GM23338 (cell line): ENCODE results near the gene RUNX3. TPM values are rescaled to one million over a fixed set of nuclear protein-coding genes. Genes with fewer than 3 reads are reported as not detected.

Source experiments
- ATAC-seq: fragments of 200-7000 bp; cut with Tn5 transposase; 3 replicates; pipeline ENCODE4 v1.9.1; 2020
- DNase-seq: peaks from one replicate; pipeline ENCODE4 v3.0.0-alpha.2; 2015; ENCODE audit warnings: low spot score
- H2AFZ ChIP-seq: fragments of 200-600 bp; sonication (generic); 2 replicates; pipeline ENCODE4 v1.8.0; 2016; ENCODE audit warnings: antibody characterized with exemption, mild to moderate bottlenecking, moderate library complexity
- H3F3A ChIP-seq: fragments of 200-600 bp; sonication (generic); replicated peaks from 2 replicates; pipeline ENCODE4 v1.8.0; 2017; ENCODE audit warnings: antibody characterized with exemption, mixed run types, low read depth
- H3K27ac ChIP-seq: fragments of 200-600 bp; sonication (generic); 2 replicates; pipeline ENCODE4 v1.6.1; 2016; ENCODE audit warnings: low read depth
- H3K27me3 ChIP-seq: fragments of 200-600 bp; sonication (generic); 2 replicates; pipeline ENCODE4 v1.8.0; 2016; ENCODE audit warnings: mild to moderate bottlenecking, mixed run types, moderate library complexity; ENCODE audit not compliant: insufficient read depth
- H3K36me3 ChIP-seq: fragments of 200-600 bp; sonication (generic); 2 replicates; pipeline ENCODE4 v1.8.0; 2016; ENCODE audit warnings: mild to moderate bottlenecking; ENCODE audit not compliant: insufficient read depth
- H3K4me1 ChIP-seq: fragments of 200-600 bp; sonication (generic); 2 replicates; pipeline ENCODE4 v1.8.0; 2016; ENCODE audit warnings: mild to moderate bottlenecking, moderate library complexity; ENCODE audit not compliant: insufficient read depth
- H3K4me2 ChIP-seq: fragments of 200-600 bp; sonication (generic); 2 replicates; pipeline ENCODE4 v1.7.1; 2017; ENCODE audit warnings: mixed run types
- H3K4me3 ChIP-seq: fragments of 200-600 bp; sonication (generic); 2 replicates; pipeline ENCODE4 v1.6.1; 2016; ENCODE audit warnings: mixed run types
- H3K79me2 ChIP-seq: fragments of 200-600 bp; sonication (generic); replicated peaks from 2 replicates; pipeline ENCODE4 v1.8.0; 2017; ENCODE audit warnings: mild to moderate bottlenecking; ENCODE audit not compliant: insufficient read depth
- H3K9me2 ChIP-seq: fragments of 200-600 bp; sonication (generic); 2 replicates; pipeline ENCODE4 v1.8.0; 2017; ENCODE audit not compliant: insufficient read depth
- H4K20me1 ChIP-seq: fragments of 200-600 bp; sonication (generic); replicated peaks from 2 replicates; pipeline ENCODE4 v1.8.0; 2017; ENCODE audit warnings: mild to moderate bottlenecking; ENCODE audit not compliant: insufficient read depth
- H3K27ac Mint-ChIP-seq: 2 replicates; pipeline ENCODE4 v1.8.0; 2020; ENCODE audit warnings: inconsistent platforms, mild to moderate bottlenecking, moderate library complexity, mixed read lengths
- H3K27me3 Mint-ChIP-seq: 3 replicates; pipeline ENCODE4 v1.8.0; 2022; ENCODE audit warnings: low read depth, mild to moderate bottlenecking, moderate library complexity, mixed read lengths, inconsistent platforms; ENCODE audit not compliant: insufficient read depth, poor library complexity
- H3K36me3 Mint-ChIP-seq: 3 replicates; pipeline ENCODE4 v1.8.0; 2021; ENCODE audit warnings: low read depth, mild to moderate bottlenecking, inconsistent platforms, moderate library complexity, mixed read lengths
- H3K4me1 Mint-ChIP-seq: 3 replicates; pipeline ENCODE4 v1.8.0; 2020; ENCODE audit warnings: mild to moderate bottlenecking, inconsistent platforms, mixed read lengths
- H3K4me3 Mint-ChIP-seq: 3 replicates; pipeline ENCODE4 v1.8.0; 2021; ENCODE audit warnings: moderate library complexity, mild to moderate bottlenecking, inconsistent platforms, mixed read lengths
- H3K9me3 Mint-ChIP-seq: 3 replicates; pipeline ENCODE4 v1.8.0; 2020; ENCODE audit warnings: moderate library complexity, mild to moderate bottlenecking, inconsistent platforms, mixed read lengths
- CREB1 ChIP-seq: fragments of 250-450 bp; sonication (Bioruptor Pico); IDR thresholded peaks from 2 replicates; pipeline ENCODE4 v1.5.0; 2020; ENCODE audit warnings: low read depth, mild to moderate bottlenecking, moderate library complexity
- EZH2 ChIP-seq: fragments of 200-600 bp; sonication (generic); IDR thresholded peaks from one replicate; pipeline ENCODE4 v1.8.0; 2017; ENCODE audit warnings: antibody characterized with exemption, mild to moderate bottlenecking, low read depth; ENCODE audit not compliant: unreplicated experiment
- EZH2phosphoT487 ChIP-seq: fragments of 200-600 bp; sonication (generic); IDR thresholded peaks from one replicate; pipeline ENCODE4 v1.8.1; 2018; ENCODE audit warnings: antibody characterized with exemption; ENCODE audit not compliant: unreplicated experiment
- JUNB ChIP-seq: IDR thresholded peaks from one replicate; pipeline ENCODE4 v1.6.1; 2016; ENCODE audit warnings: antibody characterized with exemption; ENCODE audit not compliant: unreplicated experiment
- NANOG ChIP-seq: IDR thresholded peaks from 2 replicates; pipeline ENCODE4 v1.6.1; 2016; ENCODE audit warnings: antibody characterized with exemption, borderline replicate concordance
- POLR2AphosphoS5 ChIP-seq: IDR thresholded peaks from 2 replicates; pipeline ENCODE4 v1.6.1; 2016; ENCODE audit warnings: antibody characterized with exemption, low read depth
- STAT1 ChIP-seq: IDR thresholded peaks from one replicate; pipeline ENCODE4 v1.6.1; 2016; ENCODE audit warnings: antibody characterized with exemption; ENCODE audit not compliant: unreplicated experiment
- ZNF114 ChIP-seq: fragments of 250-450 bp; sonication (Bioruptor Pico); IDR thresholded peaks from 2 replicates; pipeline ENCODE4 v1.5.0; 2020; ENCODE audit warnings: mild to moderate bottlenecking, moderate library complexity
- ZNF331 ChIP-seq: fragments of 250-450 bp; sonication (Bioruptor Pico); IDR thresholded peaks from 2 replicates; pipeline ENCODE4 v1.5.0; 2020; ENCODE audit warnings: low read depth, mild to moderate bottlenecking, moderate library complexity
- ZNF462 ChIP-seq: fragments of 250-450 bp; sonication (Bioruptor Pico); IDR thresholded peaks from 2 replicates; pipeline ENCODE4 v1.5.0; 2020; ENCODE audit warnings: mild to moderate bottlenecking, moderate library complexity
- polyA plus RNA-seq: library from polyadenylated mRNA; unstranded; fragments of >200 nt; fragmentation: Nextera tagmentation; extraction: Ambion mirVana; gene quantifications from 2 replicates; pipeline ENCODE4 v1.2.1, GENCODE V29; 2016
- total RNA-seq: library from RNA; depleted of rRNA; stranded (reverse); fragments of >200 nt; shearing (Covaris generic); gene quantifications from 2 replicates; pipeline ENCODE4 v1.2.3, GENCODE V29; 2014
- TF ChIP-seq, protein P1 (sequence below): IDR thresholded peaks from 2 replicates; pipeline ENCODE4 v1.6.1; 2016; ENCODE audit warnings: antibody characterized with exemption
- TF ChIP-seq, protein P2 (sequence below): IDR thresholded peaks from one replicate; pipeline ENCODE4 v1.6.1; 2018; ENCODE audit warnings: antibody characterized with exemption; ENCODE audit not compliant: unreplicated experiment
- TF ChIP-seq, protein P3 (sequence below), 2 experiments: fragments of 200-600 bp in 1 of 2; sonication (generic) in 1 of 2; conservative IDR thresholded peaks; 2 replicates each; pipeline versions ENCODE4 v1.5.1 to v1.6.1; 2016 to 2017; ENCODE audit warnings: antibody characterized with exemption in 2 of 2, low read depth in 2 of 2, mild to moderate bottlenecking in 2 of 2, moderate library complexity in 1 of 2

The RUNX3 gene
- total and polyA plus RNA-seq, 2 experiments from 2014 or later = 0.23 to 0.73 TPM

- Histone ChIP-seq H3K4me1 (no peaks in the 10 kb centered on the region), H2AFZ (no peak overlapping the region; the same call in 1 of the 2 replicates), H3K79me2 (no peaks in the 10 kb centered on the region), H3F3A (no peaks in the 10 kb centered on the region), H4K20me1 (no peaks in the 10 kb centered on the region), H3K9me2 (no peaks in the 10 kb centered on the region), H3K4me2 (no peak overlapping the region), H3K36me3 (no peaks in the 10 kb centered on the region), H3K4me3 (no peak overlapping the region), H3K27me3 (no peaks in the 10 kb centered on the region), H3K27ac (no peak overlapping the region)
- no peak for TF ChIP-seq EZH2
- TF ChIP-seq STAT1 = no peak
- TF ChIP-seq POLR2AphosphoS5 = no peak
- no peak for TF ChIP-seq JUNB
- TF ChIP-seq EZH2phosphoT487 = no peak
- TF ChIP-seq, protein P1, sequence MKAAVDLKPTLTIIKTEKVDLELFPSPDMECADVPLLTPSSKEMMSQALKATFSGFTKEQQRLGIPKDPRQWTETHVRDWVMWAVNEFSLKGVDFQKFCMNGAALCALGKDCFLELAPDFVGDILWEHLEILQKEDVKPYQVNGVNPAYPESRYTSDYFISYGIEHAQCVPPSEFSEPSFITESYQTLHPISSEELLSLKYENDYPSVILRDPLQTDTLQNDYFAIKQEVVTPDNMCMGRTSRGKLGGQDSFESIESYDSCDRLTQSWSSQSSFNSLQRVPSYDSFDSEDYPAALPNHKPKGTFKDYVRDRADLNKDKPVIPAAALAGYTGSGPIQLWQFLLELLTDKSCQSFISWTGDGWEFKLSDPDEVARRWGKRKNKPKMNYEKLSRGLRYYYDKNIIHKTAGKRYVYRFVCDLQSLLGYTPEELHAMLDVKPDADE = no peak
- no peak for TF ChIP-seq NANOG
- TF ChIP-seq ZNF462 (CRISPR knock-in tag) = no peak
- TF ChIP-seq ZNF331 (CRISPR knock-in tag) = no peak
- no peak for TF ChIP-seq ZNF114 (CRISPR knock-in tag)
- TF ChIP-seq, protein P2, sequence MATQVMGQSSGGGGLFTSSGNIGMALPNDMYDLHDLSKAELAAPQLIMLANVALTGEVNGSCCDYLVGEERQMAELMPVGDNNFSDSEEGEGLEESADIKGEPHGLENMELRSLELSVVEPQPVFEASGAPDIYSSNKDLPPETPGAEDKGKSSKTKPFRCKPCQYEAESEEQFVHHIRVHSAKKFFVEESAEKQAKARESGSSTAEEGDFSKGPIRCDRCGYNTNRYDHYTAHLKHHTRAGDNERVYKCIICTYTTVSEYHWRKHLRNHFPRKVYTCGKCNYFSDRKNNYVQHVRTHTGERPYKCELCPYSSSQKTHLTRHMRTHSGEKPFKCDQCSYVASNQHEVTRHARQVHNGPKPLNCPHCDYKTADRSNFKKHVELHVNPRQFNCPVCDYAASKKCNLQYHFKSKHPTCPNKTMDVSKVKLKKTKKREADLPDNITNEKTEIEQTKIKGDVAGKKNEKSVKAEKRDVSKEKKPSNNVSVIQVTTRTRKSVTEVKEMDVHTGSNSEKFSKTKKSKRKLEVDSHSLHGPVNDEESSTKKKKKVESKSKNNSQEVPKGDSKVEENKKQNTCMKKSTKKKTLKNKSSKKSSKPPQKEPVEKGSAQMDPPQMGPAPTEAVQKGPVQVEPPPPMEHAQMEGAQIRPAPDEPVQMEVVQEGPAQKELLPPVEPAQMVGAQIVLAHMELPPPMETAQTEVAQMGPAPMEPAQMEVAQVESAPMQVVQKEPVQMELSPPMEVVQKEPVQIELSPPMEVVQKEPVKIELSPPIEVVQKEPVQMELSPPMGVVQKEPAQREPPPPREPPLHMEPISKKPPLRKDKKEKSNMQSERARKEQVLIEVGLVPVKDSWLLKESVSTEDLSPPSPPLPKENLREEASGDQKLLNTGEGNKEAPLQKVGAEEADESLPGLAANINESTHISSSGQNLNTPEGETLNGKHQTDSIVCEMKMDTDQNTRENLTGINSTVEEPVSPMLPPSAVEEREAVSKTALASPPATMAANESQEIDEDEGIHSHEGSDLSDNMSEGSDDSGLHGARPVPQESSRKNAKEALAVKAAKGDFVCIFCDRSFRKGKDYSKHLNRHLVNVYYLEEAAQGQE = no peak
- TF ChIP-seq CREB1 (CRISPR knock-in tag) = no peak
- TF ChIP-seq, protein P3, sequence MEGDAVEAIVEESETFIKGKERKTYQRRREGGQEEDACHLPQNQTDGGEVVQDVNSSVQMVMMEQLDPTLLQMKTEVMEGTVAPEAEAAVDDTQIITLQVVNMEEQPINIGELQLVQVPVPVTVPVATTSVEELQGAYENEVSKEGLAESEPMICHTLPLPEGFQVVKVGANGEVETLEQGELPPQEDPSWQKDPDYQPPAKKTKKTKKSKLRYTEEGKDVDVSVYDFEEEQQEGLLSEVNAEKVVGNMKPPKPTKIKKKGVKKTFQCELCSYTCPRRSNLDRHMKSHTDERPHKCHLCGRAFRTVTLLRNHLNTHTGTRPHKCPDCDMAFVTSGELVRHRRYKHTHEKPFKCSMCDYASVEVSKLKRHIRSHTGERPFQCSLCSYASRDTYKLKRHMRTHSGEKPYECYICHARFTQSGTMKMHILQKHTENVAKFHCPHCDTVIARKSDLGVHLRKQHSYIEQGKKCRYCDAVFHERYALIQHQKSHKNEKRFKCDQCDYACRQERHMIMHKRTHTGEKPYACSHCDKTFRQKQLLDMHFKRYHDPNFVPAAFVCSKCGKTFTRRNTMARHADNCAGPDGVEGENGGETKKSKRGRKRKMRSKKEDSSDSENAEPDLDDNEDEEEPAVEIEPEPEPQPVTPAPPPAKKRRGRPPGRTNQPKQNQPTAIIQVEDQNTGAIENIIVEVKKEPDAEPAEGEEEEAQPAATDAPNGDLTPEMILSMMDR (conservative IDR thresholded peaks at IDR 0.05; ENCODE audit: low read depth in 2 of 2) = no peak
- ATAC-seq (no peak), DNase-seq (no peak)
- H3K27me3 Mint-ChIP-seq = peaks cover 11% of the 10 kb centered on the region
- peaks cover 16% of the 10 kb centered on the region for H3K4me1 Mint-ChIP-seq
- H3K9me3 Mint-ChIP-seq = no peaks in the 10 kb centered on the region
- H3K4me3 Mint-ChIP-seq = no peak overlapping the region
- H3K27ac Mint-ChIP-seq = no peak overlapping the region
- H3K36me3 Mint-ChIP-seq = no peaks in the 10 kb centered on the region; the same call in 2 of the 3 replicates
Measured at GRCh38 chr1:24903011-24903461, 27.0 kb downstream of the RUNX3 start.
